WI38 (cell line): ENCODE data around the gene PLD1.

Experiments used
- H3K4me3 ChIP-seq: 2 replicates; pipeline ENCODE4 v1.5.1; 2011; ENCODE audit warnings: low read depth, mild to moderate bottlenecking, control low read depth, low read length
- CTCF ChIP-seq: IDR thresholded peaks from 2 replicates; pipeline ENCODE4 v1.5.1; 2012; ENCODE audit warnings: low read depth, mild to moderate bottlenecking, control low read depth, low read length

Gene PLD1

GRCh38 chr3:171810629-171811294 lies 479 bp upstream of the PLD1 start:
- no peak for TF ChIP-seq CTCF
- peak overlapping the region; percentile 74 for H3K4me3 ChIP-seq

GRCh38 chr3:171809611-171809860 lies 747 bp downstream of the PLD1 start:
- peak overlapping the region; percentile 74 for H3K4me3 ChIP-seq
- no peak for TF ChIP-seq CTCF

- no peak for TF ChIP-seq CTCF
- H3K4me3 ChIP-seq: no peak overlapping the region
Observed at GRCh38 chr3:171807806-171808205, 2.5 kb downstream of the PLD1 start.

- TF ChIP-seq CTCF: no peak
- H3K4me3 ChIP-seq: no peak overlapping the region
Observed at GRCh38 chr3:171807129-171807675, 3.1 kb downstream of the PLD1 start.

- H3K4me3 ChIP-seq: no peak overlapping the region
- no peak for TF ChIP-seq CTCF
Observed at GRCh38 chr3:171806200-171807128, 3.8 kb downstream of the PLD1 start.

- H3K4me3 ChIP-seq: no peak overlapping the region
Observed at GRCh38 chr3:171805687-171806086, 4.6 kb downstream of the PLD1 start.

More at GRCh38 chr3:171805687-171806086, 4.6 kb downstream of the PLD1 start:
- TF ChIP-seq CTCF: no peak
